ENCODE results near the gene SOSTDC1. TPM values are rescaled to one million over a fixed set of nuclear protein-coding genes. Genes with fewer than 3 reads are reported as not detected.

The SOSTDC1 gene
- polyA plus RNA-seq, 1 of the 3 experiments (the other 2 are of a cell fraction): 0.13 TPM

DNA sequence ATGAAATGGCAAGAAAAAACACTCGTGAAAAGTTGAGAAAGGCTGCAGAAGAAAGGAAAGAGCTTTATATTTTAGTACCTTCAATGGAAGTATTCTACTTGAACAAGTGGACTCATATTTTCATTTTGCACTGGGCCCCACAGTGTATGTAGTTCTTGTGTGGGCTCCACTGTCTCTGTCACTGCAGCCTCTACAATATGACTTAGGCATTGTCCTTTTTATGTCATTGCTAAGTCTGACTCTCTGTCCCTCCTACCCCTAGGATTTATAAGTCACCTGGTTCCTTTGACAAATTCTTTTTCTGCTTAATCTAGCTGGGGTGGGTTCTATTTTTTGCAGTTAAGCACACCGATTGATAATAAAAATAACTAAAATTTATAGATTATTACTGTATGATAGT is 27.7 kb upstream of the SOSTDC1 start:
- TF ChIP-seq MEF2A (IDR thresholded peaks at IDR 0.05; ENCODE audit: borderline replicate concordance, low read depth): no peak
- TF ChIP-seq PBX3 (IDR thresholded peaks at IDR 0.05): no peak
- no peak for TF ChIP-seq ELF1 (IDR thresholded peaks at IDR 0.05)
- TF ChIP-seq, protein P1, sequence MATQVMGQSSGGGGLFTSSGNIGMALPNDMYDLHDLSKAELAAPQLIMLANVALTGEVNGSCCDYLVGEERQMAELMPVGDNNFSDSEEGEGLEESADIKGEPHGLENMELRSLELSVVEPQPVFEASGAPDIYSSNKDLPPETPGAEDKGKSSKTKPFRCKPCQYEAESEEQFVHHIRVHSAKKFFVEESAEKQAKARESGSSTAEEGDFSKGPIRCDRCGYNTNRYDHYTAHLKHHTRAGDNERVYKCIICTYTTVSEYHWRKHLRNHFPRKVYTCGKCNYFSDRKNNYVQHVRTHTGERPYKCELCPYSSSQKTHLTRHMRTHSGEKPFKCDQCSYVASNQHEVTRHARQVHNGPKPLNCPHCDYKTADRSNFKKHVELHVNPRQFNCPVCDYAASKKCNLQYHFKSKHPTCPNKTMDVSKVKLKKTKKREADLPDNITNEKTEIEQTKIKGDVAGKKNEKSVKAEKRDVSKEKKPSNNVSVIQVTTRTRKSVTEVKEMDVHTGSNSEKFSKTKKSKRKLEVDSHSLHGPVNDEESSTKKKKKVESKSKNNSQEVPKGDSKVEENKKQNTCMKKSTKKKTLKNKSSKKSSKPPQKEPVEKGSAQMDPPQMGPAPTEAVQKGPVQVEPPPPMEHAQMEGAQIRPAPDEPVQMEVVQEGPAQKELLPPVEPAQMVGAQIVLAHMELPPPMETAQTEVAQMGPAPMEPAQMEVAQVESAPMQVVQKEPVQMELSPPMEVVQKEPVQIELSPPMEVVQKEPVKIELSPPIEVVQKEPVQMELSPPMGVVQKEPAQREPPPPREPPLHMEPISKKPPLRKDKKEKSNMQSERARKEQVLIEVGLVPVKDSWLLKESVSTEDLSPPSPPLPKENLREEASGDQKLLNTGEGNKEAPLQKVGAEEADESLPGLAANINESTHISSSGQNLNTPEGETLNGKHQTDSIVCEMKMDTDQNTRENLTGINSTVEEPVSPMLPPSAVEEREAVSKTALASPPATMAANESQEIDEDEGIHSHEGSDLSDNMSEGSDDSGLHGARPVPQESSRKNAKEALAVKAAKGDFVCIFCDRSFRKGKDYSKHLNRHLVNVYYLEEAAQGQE (IDR thresholded peaks at IDR 0.05; ENCODE audit: low read depth, low read length): no peak
- no peak for TF ChIP-seq JUND (IDR thresholded peaks at IDR 0.05)
- TF ChIP-seq YY1 (IDR thresholded peaks at IDR 0.05; ENCODE audit: low read depth): no peak
- no peak for TF ChIP-seq FOXM1 (IDR thresholded peaks at IDR 0.05; ENCODE audit: low read depth)
- TF ChIP-seq RCOR1 (IDR thresholded peaks at IDR 0.05; ENCODE audit: low read length): no peak
- 18% methylated on average over 2 of the region's 2 CpGs for WGBS (ENCODE audit: low lambda C conversion rate)
- Histone ChIP-seq H3K36me3 (replicated peaks in 1 of 2; ENCODE audit: control insufficient read depth in 1 of 2, insufficient read depth in 2 of 2, low read length in 1 of 2) (no peaks in the 10 kb centered on the region), H3K27me3 (ENCODE audit: insufficient read depth) (peaks cover 25% of the 10 kb centered on the region; the same call in 1 of the 2 replicates), H3K9me3 (no peaks in the 10 kb centered on the region), H3K79me2 (ENCODE audit: insufficient read depth) (no peaks in the 10 kb centered on the region), H3K4me3 (ENCODE audit: low read depth in 2 of 2, low read length in 1 of 2) (no peak overlapping the region), H4K20me1 (ENCODE audit: insufficient read depth) (no peaks in the 10 kb centered on the region), H2AFZ (ENCODE audit: low read depth) (no peak overlapping the region), H3K27ac (ENCODE audit: low read depth in 2 of 2, low read length in 1 of 2) (no peak overlapping the region), H3K4me1 (ENCODE audit: control insufficient read depth in 1 of 2, insufficient read depth in 2 of 2, low read depth in 1 of 2, low read length in 1 of 2) (no peaks in the 10 kb centered on the region; a peak in 1 of 4 replicates), H3F3A (replicated peaks; ENCODE audit: insufficient read depth) (no peaks in the 10 kb centered on the region), H3K9ac (no peak overlapping the region), H3K9me2 (no peaks in the 10 kb centered on the region), H3K4me2 (no peak overlapping the region)
- no peak for DNase-seq
- ChIA-PET POLR2A (no interaction called here), CTCF (no interaction called here)

DNA sequence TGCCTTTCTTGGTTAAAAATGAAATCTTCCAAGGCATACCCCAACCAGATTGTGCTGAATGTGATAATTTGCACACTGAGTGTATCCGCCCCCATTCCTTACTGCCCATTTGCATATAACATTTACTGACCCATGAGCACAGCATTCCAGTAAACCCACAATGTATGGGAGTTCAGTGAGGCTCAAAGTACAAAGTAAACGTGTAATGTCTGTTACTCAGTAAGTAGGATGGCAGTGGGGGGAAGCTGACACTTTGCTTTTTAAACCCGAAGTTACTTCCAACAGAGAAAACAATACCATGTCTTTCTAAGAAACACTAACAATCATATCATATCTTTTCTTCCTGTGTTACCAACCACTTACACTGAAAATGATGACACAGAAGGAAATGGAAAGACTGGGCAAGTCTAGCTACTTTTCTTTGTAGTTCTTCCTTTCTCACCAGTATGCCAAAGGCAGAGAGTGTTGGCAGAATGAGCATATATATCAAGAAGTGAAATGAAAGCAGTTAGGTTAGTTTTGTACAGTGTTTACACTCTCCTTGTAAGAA is 27.1 kb upstream of the SOSTDC1 start:
- no peak overlapping the region for H3K4me3 ChIP-seq (ENCODE audit: low read depth in 2 of 2, low read length in 1 of 2)
- H4K20me1 ChIP-seq (ENCODE audit: insufficient read depth): no peaks in the 10 kb centered on the region
- no peaks in the 10 kb centered on the region for H3K9me2 ChIP-seq
- no peak overlapping the region for H3K9ac ChIP-seq
- no peak for DNase-seq
- H3K27me3 ChIP-seq (ENCODE audit: insufficient read depth): peaks cover 25% of the 10 kb centered on the region; the same call in 1 of the 2 replicates
- no peak overlapping the region for H3K27ac ChIP-seq (ENCODE audit: low read depth in 2 of 2, low read length in 1 of 2)
- no peaks in the 10 kb centered on the region for H3K36me3 ChIP-seq (replicated peaks in 1 of 2; ENCODE audit: control insufficient read depth in 1 of 2, insufficient read depth in 2 of 2, low read length in 1 of 2)
- no peaks in the 10 kb centered on the region for H3F3A ChIP-seq (replicated peaks; ENCODE audit: insufficient read depth)
- H3K4me1 ChIP-seq (ENCODE audit: control insufficient read depth in 1 of 2, insufficient read depth in 2 of 2, low read depth in 1 of 2, low read length in 1 of 2): no peaks in the 10 kb centered on the region; a peak in 1 of 4 replicates
- no peak for TF ChIP-seq MEF2A (IDR thresholded peaks at IDR 0.05; ENCODE audit: borderline replicate concordance, low read depth)
- TF ChIP-seq, protein P1 (IDR thresholded peaks at IDR 0.05; ENCODE audit: low read depth, low read length): no peak
- no peak for TF ChIP-seq ELF1 (IDR thresholded peaks at IDR 0.05)
- TF ChIP-seq RXRA (IDR thresholded peaks at IDR 0.05; ENCODE audit: borderline replicate concordance, low read depth): no peak
- no peak for TF ChIP-seq FOXM1 (IDR thresholded peaks at IDR 0.05; ENCODE audit: low read depth)
- no peak for TF ChIP-seq FOXJ3 (CRISPR knock-in tag; IDR thresholded peaks at IDR 0.05)
- no peak for TF ChIP-seq TAF1 (IDR thresholded peaks at IDR 0.05; ENCODE audit: borderline replicate concordance, low read depth, low read length)
- TF ChIP-seq FOSL2 (IDR thresholded peaks at IDR 0.05; ENCODE audit: borderline replicate concordance, low read depth): no peak
- no peak for TF ChIP-seq RAD21 (IDR thresholded peaks at IDR 0.05; ENCODE audit: low read length)
- no peak for TF ChIP-seq POLR2AphosphoS5 (IDR thresholded peaks at IDR 0.05; ENCODE audit: low read depth, low read length)
- TF ChIP-seq, protein P2, sequence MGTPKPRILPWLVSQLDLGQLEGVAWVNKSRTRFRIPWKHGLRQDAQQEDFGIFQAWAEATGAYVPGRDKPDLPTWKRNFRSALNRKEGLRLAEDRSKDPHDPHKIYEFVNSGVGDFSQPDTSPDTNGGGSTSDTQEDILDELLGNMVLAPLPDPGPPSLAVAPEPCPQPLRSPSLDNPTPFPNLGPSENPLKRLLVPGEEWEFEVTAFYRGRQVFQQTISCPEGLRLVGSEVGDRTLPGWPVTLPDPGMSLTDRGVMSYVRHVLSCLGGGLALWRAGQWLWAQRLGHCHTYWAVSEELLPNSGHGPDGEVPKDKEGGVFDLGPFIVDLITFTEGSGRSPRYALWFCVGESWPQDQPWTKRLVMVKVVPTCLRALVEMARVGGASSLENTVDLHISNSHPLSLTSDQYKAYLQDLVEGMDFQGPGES (IDR thresholded peaks at IDR 0.05; ENCODE audit: low read depth, low read length): no peak
- no peak for TF ChIP-seq NFIC (IDR thresholded peaks at IDR 0.05; ENCODE audit: borderline replicate concordance)
- CTCF ChIA-PET: no interaction called here
- 6% methylated on average over 3 of the region's 3 CpGs for WGBS (ENCODE audit: low lambda C conversion rate)
- H2AFZ ChIP-seq (ENCODE audit: low read depth): no peak overlapping the region
- POLR2A ChIA-PET: no interaction called here
- H3K79me2 ChIP-seq (ENCODE audit: insufficient read depth): no peaks in the 10 kb centered on the region
- H3K4me2 ChIP-seq: no peak overlapping the region
- H3K9me3 ChIP-seq: no peaks in the 10 kb centered on the region

Data from SK-N-SH (cell line).